HCT116 (cell line): ENCODE data around the gene CHMP4B. TPM values are rescaled to one million over a fixed set of nuclear protein-coding genes. Genes with fewer than 3 reads are reported as not detected.

Source experiments
- ATAC-seq: fragments of 200-7000 bp; cut with Tn5 transposase; 2 replicates; pipeline ENCODE4 v1.9.1; 2020; ENCODE audit warnings: mild to moderate bottlenecking, moderate library complexity
- BruUV-seq: library from RNA; stranded (reverse); fragments of 400-500 nt; replicated peaks from 2 replicates; lab custom pipeline; 2021; lab: Mats Ljungman, UMichigan
- CTCF ChIA-PET: fragments of 300-600 bp; sonication (Branson Sonifier 250); formaldehyde crosslinking; loops from one replicate; lab custom pipeline; 2021; ENCODE audit warnings: antibody characterized with exemption; lab: Charles Lee
- POLR2A ChIA-PET: fragments of 300-600, 350-600 bp; sonication (Branson Sonifier 250); formaldehyde crosslinking; loops from one replicate; lab custom pipeline; 2021; ENCODE audit warnings: antibody characterized with exemption; lab: Charles Lee
- RAD21 ChIA-PET, 2 experiments: fragments of 300-600 bp; sonication (Branson Sonifier 250); formaldehyde crosslinking; loops; one replicate each; lab custom pipeline; 2023; ENCODE audit warnings: low total read pairs in 2 of 2; ENCODE audit not compliant: uncharacterized antibody in 2 of 2, unreplicated experiment in 2 of 2, low non-redundant PET in 1 of 2; lab: Charles Lee
- DNase-seq: peaks from one replicate; pipeline ENCODE4 v3.0.0-alpha.2; 2010; ENCODE audit warnings: low read depth, low spot score
- H2AFZ ChIP-seq: fragments of 200-600 bp; shearing (Covaris generic), sonication (generic); 2 replicates; pipeline ENCODE4 v1.6.1; 2017; ENCODE audit warnings: low read depth, mixed run types, mixed read lengths, antibody characterized with exemption, low read length; ENCODE audit not compliant: poor library complexity, severe bottlenecking
- H3K27ac ChIP-seq: 2 replicates; pipeline ENCODE4 v1.5.1; 2012; ENCODE audit warnings: low read depth, low read length
- H3K27me3 ChIP-seq: fragments of 200-600 bp; sonication (generic); 2 replicates; pipeline ENCODE4 v1.6.1; 2016; ENCODE audit warnings: mixed run types, low read length, mixed read lengths; ENCODE audit not compliant: insufficient read depth
- H3K36me3 ChIP-seq, 2 experiments: fragments of 200-500 bp in 1 of 2; fragments of 200-600 bp in 1 of 2; sonication (Bioruptor generic) in 1 of 2; sonication (generic) in 1 of 2; 2 replicates each; pipeline versions ENCODE4 v1.5.1 to v1.6.1; 2014 to 2016; ENCODE audit warnings: low read length in 2 of 2, inconsistent platforms in 1 of 2, mixed read lengths in 1 of 2, mixed run types in 1 of 2; ENCODE audit not compliant: insufficient read depth in 2 of 2, control insufficient read depth in 1 of 2
- H3K4me1 ChIP-seq, 2 experiments: fragments of 200-600 bp in 1 of 2; sonication (generic) in 1 of 2; 2 replicates each; pipeline versions ENCODE4 v1.5.1 to v1.6.1; 2012 to 2017; ENCODE audit warnings: low read length in 2 of 2, inconsistent platforms in 1 of 2, mild to moderate bottlenecking in 1 of 2, mixed read lengths in 1 of 2, mixed run types in 1 of 2, moderate library complexity in 1 of 2; ENCODE audit not compliant: insufficient read depth in 2 of 2, control insufficient read depth in 1 of 2
- H3K4me2 ChIP-seq: fragments of 200-600 bp; sonication (generic); 2 replicates; pipeline ENCODE4 v1.6.1; 2017; ENCODE audit warnings: mixed run types, low read length, mixed read lengths
- H3K4me3 ChIP-seq, 2 experiments: fragments of 200-600 bp in 1 of 2; sonication (generic) in 1 of 2; replicated peaks in 1 of 2; 2 replicates each; pipeline ENCODE4 v1.5.1; 2011 to 2016; ENCODE audit warnings: low read length in 2 of 2, control low read depth in 1 of 2, low read depth in 1 of 2, mild to moderate bottlenecking in 1 of 2, mixed read lengths in 1 of 2, mixed run types in 1 of 2
- H3K79me2 ChIP-seq: fragments of 200-600 bp; sonication (generic); 2 replicates; pipeline ENCODE4 v1.6.1; 2017; ENCODE audit warnings: mild to moderate bottlenecking, mixed run types, low read length, moderate library complexity, mixed read lengths; ENCODE audit not compliant: insufficient read depth
- H3K9ac ChIP-seq: fragments of 200-600 bp; sonication (generic); 2 replicates; pipeline ENCODE4 v1.6.1; 2016; ENCODE audit warnings: low read length, mixed read lengths
- H3K9me2 ChIP-seq: fragments of 200-600 bp; sonication (generic), shearing (Covaris generic); 2 replicates; pipeline ENCODE4 v1.6.1; 2017; ENCODE audit warnings: mixed run types, mild to moderate bottlenecking, moderate library complexity; ENCODE audit not compliant: insufficient read depth
- H3K9me3 ChIP-seq, 2 experiments: fragments of 200-500 bp in 1 of 2; fragments of 200-600 bp in 1 of 2; sonication (Bioruptor generic) in 1 of 2; sonication (generic) in 1 of 2; 2 replicates each; pipeline ENCODE4 v1.6.1; 2014 to 2017; ENCODE audit warnings: low read length in 2 of 2, mixed read lengths in 2 of 2, inconsistent platforms in 1 of 2, low read depth in 1 of 2, mild to moderate bottlenecking in 1 of 2, mixed run types in 1 of 2, moderate library complexity in 1 of 2; ENCODE audit not compliant: control insufficient read depth in 1 of 2, insufficient read depth in 1 of 2
- H4K20me1 ChIP-seq: fragments of 200-600 bp; sonication (generic), shearing (Covaris generic); 2 replicates; pipeline ENCODE4 v1.6.1; 2017; ENCODE audit warnings: mixed run types, mild to moderate bottlenecking, moderate library complexity; ENCODE audit not compliant: insufficient read depth
- CEBPB ChIP-seq: IDR thresholded peaks from 2 replicates; pipeline ENCODE4 v1.6.1; 2012; ENCODE audit warnings: low read depth
- EGR1 ChIP-seq: IDR thresholded peaks from 2 replicates; pipeline ENCODE4 v1.6.1; 2012; ENCODE audit warnings: low read depth
- EZH2 ChIP-seq: fragments of 200-600 bp; sonication (generic); IDR thresholded peaks from 2 replicates; pipeline ENCODE4 v1.6.1; 2017; ENCODE audit warnings: antibody characterized with exemption, mixed run types
- EZH2phosphoT487 ChIP-seq: fragments of 200-600 bp; IDR thresholded peaks from 2 replicates; pipeline ENCODE4 v1.6.1; 2018; ENCODE audit warnings: antibody characterized with exemption, borderline replicate concordance
- POLR2AphosphoS5 ChIP-seq: IDR thresholded peaks from 2 replicates; pipeline ENCODE4 v1.6.1; 2011; ENCODE audit warnings: mild to moderate bottlenecking, low read depth, low read length, moderate library complexity
- RAD21 ChIP-seq: IDR thresholded peaks from 2 replicates; pipeline ENCODE4 v1.6.1; 2012; ENCODE audit warnings: low read depth, mild to moderate bottlenecking
- SIN3A ChIP-seq: IDR thresholded peaks from 2 replicates; pipeline ENCODE4 v1.6.1; 2012; ENCODE audit warnings: low read depth
- SRF ChIP-seq: IDR thresholded peaks from 2 replicates; pipeline ENCODE4 v1.6.1; 2012; ENCODE audit warnings: low read depth
- YY1 ChIP-seq: IDR thresholded peaks from 2 replicates; pipeline ENCODE4 v1.6.1; 2011; ENCODE audit warnings: low read length, low read depth, moderate library complexity, mild to moderate bottlenecking; ENCODE audit not compliant: insufficient replicate concordance; ENCODE audit errors: extremely low read depth
- ZFX ChIP-seq: fragments of 450-650 bp; IDR thresholded peaks from 2 replicates; pipeline ENCODE4 v1.6.1; 2017
- ZNF274 ChIP-seq: fragments of 200-500 bp; sonication (Bioruptor generic); IDR thresholded peaks from 2 replicates; pipeline ENCODE4 v1.6.1; 2014; ENCODE audit warnings: mild to moderate bottlenecking, low read depth, low read length, inconsistent platforms
- intact Hi-C: fragments of 100-400 bp; cut with micrococcal nuclease; formaldehyde crosslinking; loops from 2 replicates; pipeline ENCODE4 v1.10.0; 2022
- total RNA-seq: library from RNA; stranded (reverse); gene quantifications from one replicate; pipeline ENCODE4 v1.2.1, GENCODE V29; 2021; ENCODE audit not compliant: unreplicated experiment
- TF ChIP-seq, protein P1 (sequence below): IDR thresholded peaks from 2 replicates; pipeline ENCODE4 v1.6.1; 2012; ENCODE audit warnings: low read depth
- TF ChIP-seq, protein P2 (sequence below): IDR thresholded peaks from 2 replicates; pipeline ENCODE4 v1.6.1; 2012
- TF ChIP-seq, protein P3 (sequence below): IDR thresholded peaks from 2 replicates; pipeline ENCODE4 v1.6.1; 2012
- TF ChIP-seq, protein P4 (sequence below), 3 experiments: fragments of 200-600 bp in 1 of 3; sonication (generic) in 1 of 3; IDR thresholded peaks in 2 of 3; conservative IDR thresholded peaks in 1 of 3; 2 replicates each; pipeline ENCODE4 v1.5.1; 2012 to 2017; ENCODE audit warnings: low read depth in 2 of 3, low read length in 2 of 3, antibody characterized with exemption in 1 of 3, borderline replicate concordance in 1 of 3, control low read depth in 1 of 3, mild to moderate bottlenecking in 1 of 3, mixed read lengths in 1 of 3, mixed run types in 1 of 3, moderate library complexity in 1 of 3; ENCODE audit not compliant: insufficient read depth in 1 of 3

CHMP4B gene
- total RNA-seq, 1 experiment from 2014 or later: 56.9 TPM

DNA sequence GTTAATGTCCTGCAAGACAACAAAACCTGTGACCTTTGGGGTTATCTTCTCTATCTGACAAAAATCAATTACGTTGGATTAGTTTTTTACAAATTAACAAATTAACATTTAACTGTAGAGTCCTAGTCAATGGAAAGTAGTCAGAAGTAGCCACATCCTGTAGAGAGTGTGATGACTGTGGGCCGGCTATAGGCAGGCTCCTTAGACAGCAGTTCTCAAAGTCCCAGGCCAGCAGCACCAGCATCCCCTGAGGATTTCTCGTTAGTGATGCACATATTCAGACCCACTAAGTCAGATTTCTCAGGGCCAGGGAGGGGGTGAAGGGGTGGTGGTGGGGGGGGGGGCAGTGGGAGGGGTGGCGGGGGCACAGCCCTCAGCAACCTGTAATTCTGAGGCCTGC is 42.1 kb upstream of the CHMP4B start (continued):
- TF ChIP-seq, protein P1, sequence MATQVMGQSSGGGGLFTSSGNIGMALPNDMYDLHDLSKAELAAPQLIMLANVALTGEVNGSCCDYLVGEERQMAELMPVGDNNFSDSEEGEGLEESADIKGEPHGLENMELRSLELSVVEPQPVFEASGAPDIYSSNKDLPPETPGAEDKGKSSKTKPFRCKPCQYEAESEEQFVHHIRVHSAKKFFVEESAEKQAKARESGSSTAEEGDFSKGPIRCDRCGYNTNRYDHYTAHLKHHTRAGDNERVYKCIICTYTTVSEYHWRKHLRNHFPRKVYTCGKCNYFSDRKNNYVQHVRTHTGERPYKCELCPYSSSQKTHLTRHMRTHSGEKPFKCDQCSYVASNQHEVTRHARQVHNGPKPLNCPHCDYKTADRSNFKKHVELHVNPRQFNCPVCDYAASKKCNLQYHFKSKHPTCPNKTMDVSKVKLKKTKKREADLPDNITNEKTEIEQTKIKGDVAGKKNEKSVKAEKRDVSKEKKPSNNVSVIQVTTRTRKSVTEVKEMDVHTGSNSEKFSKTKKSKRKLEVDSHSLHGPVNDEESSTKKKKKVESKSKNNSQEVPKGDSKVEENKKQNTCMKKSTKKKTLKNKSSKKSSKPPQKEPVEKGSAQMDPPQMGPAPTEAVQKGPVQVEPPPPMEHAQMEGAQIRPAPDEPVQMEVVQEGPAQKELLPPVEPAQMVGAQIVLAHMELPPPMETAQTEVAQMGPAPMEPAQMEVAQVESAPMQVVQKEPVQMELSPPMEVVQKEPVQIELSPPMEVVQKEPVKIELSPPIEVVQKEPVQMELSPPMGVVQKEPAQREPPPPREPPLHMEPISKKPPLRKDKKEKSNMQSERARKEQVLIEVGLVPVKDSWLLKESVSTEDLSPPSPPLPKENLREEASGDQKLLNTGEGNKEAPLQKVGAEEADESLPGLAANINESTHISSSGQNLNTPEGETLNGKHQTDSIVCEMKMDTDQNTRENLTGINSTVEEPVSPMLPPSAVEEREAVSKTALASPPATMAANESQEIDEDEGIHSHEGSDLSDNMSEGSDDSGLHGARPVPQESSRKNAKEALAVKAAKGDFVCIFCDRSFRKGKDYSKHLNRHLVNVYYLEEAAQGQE: no peak
- TF ChIP-seq EZH2 (no peak), EZH2phosphoT487 (no peak)
- TF ChIP-seq, protein P2, sequence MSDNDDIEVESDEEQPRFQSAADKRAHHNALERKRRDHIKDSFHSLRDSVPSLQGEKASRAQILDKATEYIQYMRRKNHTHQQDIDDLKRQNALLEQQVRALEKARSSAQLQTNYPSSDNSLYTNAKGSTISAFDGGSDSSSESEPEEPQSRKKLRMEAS: no peak

DNA sequence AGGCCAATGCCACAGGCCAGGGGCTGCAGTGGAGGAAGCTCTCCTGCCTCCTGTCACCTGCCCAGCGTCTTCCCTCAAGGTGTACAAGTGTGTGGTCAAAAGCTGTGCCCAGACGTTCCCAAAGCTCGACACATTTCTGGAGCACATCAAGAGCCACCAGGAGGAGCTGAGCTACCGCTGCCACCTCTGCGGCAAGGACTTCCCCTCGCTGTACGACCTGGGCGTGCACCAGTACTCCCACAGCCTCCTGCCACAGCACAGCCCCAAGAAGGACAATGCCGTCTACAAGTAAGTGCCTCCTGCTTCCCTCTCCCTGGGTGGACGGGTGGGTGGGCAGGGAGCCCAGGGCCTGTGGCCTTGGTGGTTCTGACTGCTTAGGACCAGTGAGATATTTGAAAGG is 41.1 kb upstream of the CHMP4B start:
- Histone ChIP-seq H4K20me1 (no peaks in the 10 kb centered on the region), H3K27ac (no peak overlapping the region), H3K9ac (no peak overlapping the region), H3K4me1 (no peaks in the 10 kb centered on the region), H3K4me3 (no peak overlapping the region), H3K9me2 (no peaks in the 10 kb centered on the region), H3K9me3 (no peaks in the 10 kb centered on the region), H3K27me3 (no peaks in the 10 kb centered on the region), H3K36me3 (no peaks in the 10 kb centered on the region; a peak in 1 of 4 replicates), H3K79me2 (no peaks in the 10 kb centered on the region), H3K4me2 (no peak overlapping the region), H2AFZ (no peak overlapping the region)
- ChIA-PET POLR2A (no interaction called here), RAD21 (no interaction called here), CTCF (no interaction called here)
- DNase-seq (no peak), ATAC-seq (no peak)
- TF ChIP-seq EZH2phosphoT487: no peak
- TF ChIP-seq YY1: no peak
- TF ChIP-seq POLR2AphosphoS5: no peak
- TF ChIP-seq EZH2: no peak
- TF ChIP-seq SIN3A: no peak
- TF ChIP-seq SRF: no peak
- TF ChIP-seq EGR1: no peak
- no peak for TF ChIP-seq ZFX
- TF ChIP-seq, protein P2: no peak
- TF ChIP-seq CEBPB: no peak
- TF ChIP-seq ZNF274: no peak
- TF ChIP-seq, protein P3, sequence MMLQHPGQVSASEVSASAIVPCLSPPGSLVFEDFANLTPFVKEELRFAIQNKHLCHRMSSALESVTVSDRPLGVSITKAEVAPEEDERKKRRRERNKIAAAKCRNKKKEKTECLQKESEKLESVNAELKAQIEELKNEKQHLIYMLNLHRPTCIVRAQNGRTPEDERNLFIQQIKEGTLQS: no peak
- TF ChIP-seq, protein P4, sequence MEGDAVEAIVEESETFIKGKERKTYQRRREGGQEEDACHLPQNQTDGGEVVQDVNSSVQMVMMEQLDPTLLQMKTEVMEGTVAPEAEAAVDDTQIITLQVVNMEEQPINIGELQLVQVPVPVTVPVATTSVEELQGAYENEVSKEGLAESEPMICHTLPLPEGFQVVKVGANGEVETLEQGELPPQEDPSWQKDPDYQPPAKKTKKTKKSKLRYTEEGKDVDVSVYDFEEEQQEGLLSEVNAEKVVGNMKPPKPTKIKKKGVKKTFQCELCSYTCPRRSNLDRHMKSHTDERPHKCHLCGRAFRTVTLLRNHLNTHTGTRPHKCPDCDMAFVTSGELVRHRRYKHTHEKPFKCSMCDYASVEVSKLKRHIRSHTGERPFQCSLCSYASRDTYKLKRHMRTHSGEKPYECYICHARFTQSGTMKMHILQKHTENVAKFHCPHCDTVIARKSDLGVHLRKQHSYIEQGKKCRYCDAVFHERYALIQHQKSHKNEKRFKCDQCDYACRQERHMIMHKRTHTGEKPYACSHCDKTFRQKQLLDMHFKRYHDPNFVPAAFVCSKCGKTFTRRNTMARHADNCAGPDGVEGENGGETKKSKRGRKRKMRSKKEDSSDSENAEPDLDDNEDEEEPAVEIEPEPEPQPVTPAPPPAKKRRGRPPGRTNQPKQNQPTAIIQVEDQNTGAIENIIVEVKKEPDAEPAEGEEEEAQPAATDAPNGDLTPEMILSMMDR (IDR thresholded peaks at IDR 0.05 in 2 of 3, conservative IDR thresholded peaks at IDR 0.05 in 1 of 3; ENCODE audit: borderline replicate concordance in 1 of 3, insufficient read depth in 1 of 3, low read depth in 2 of 3, low read length in 2 of 3): no peak
- no peak for TF ChIP-seq RAD21
- no TSS peak for BruUV-seq
- intact Hi-C loops: no loop called here
